Neutrophil (primary cell): Measurements from ENCODE around the gene MCL1.
A peak's percentile ranks its signal among the peaks of the same experiment; 100 is the strongest.
"Not testable (repeated sequence)": the region's sequence is repeated elsewhere in the genome, so short reads cannot be mapped to it uniquely, and the experiment has no call there.

Source experiments
- H3K27ac ChIP-seq: fragments of 200-600 bp; sonication (generic); 2 replicates; pipeline ENCODE4 v1.5.1; 2016; ENCODE audit warnings: mild to moderate bottlenecking, moderate library complexity
- H3K27me3 ChIP-seq: fragments of 200-600 bp; sonication (generic); 2 replicates; pipeline ENCODE4 v1.6.0; 2016; ENCODE audit warnings: mild to moderate bottlenecking
- H3K36me3 ChIP-seq: fragments of 200-600 bp; sonication (generic); 2 replicates; pipeline ENCODE4 v1.5.1; 2017
- H3K4me1 ChIP-seq, 2 experiments: fragments of 200-600 bp in 1 of 2; sonication (generic) in 1 of 2; 1 replicate in 1 of 2; 2 replicates in 1 of 2; pipeline versions ENCODE4 v1.5.1 to v1.6.1; 2013 to 2016; ENCODE audit warnings: low read depth in 1 of 2, low read length in 1 of 2, mild to moderate bottlenecking in 1 of 2, moderate library complexity in 1 of 2; ENCODE audit not compliant: control insufficient read depth in 1 of 2, insufficient read depth in 1 of 2
- H3K4me3 ChIP-seq, 2 experiments: fragments of 200-600 bp in 1 of 2; sonication (generic) in 1 of 2; 1 replicate in 1 of 2; 2 replicates in 1 of 2; pipeline ENCODE4 v1.5.1; 2013 to 2016; ENCODE audit warnings: low read depth in 1 of 2, low read length in 1 of 2, mild to moderate bottlenecking in 1 of 2, moderate library complexity in 1 of 2
- H3K9me3 ChIP-seq: fragments of 200-600 bp; sonication (generic); 2 replicates; pipeline ENCODE4 v1.5.1; 2016
- CTCF ChIP-seq: fragments of 200-600 bp; sonication (generic); IDR thresholded peaks from 2 replicates; pipeline ENCODE4 v1.5.1; 2016; ENCODE audit warnings: antibody characterized with exemption

MCL1 gene

GRCh38 chr1:150596976-150597375, 17.6 kb upstream of the MCL1 start:
- H3K4me3 ChIP-seq, result no peak overlapping the region
- H3K36me3 ChIP-seq, result peaks cover 11% of the 10 kb centered on the region
- peak overlapping the region; percentile 69 for H3K27ac ChIP-seq
- H3K27me3 ChIP-seq, result no peaks in the 10 kb centered on the region
- TF ChIP-seq CTCF, result no peak
- no peaks in the 10 kb centered on the region for H3K9me3 ChIP-seq
- H3K4me1 ChIP-seq, result peaks cover 39 to 40% of the 10 kb centered on the region in 2 experiments

GRCh38 chr1:150596095-150596892, 16.9 kb upstream of the MCL1 start:
- Histone ChIP-seq H3K36me3 (peaks cover 11% of the 10 kb centered on the region), H3K4me1 (peaks cover 35 to 44% of the 10 kb centered on the region in 2 experiments), H3K27ac (peak overlapping the region; percentile 69), H3K4me3 (no peak overlapping the region), H3K27me3 (no peaks in the 10 kb centered on the region), H3K9me3 (no peaks in the 10 kb centered on the region)
- TF ChIP-seq CTCF, result no peak

GRCh38 chr1:150582371-150582770, 3.0 kb upstream of the MCL1 start:
- peaks cover 18% of the 10 kb centered on the region for H3K36me3 ChIP-seq
- peak overlapping the region; percentile 36 for H3K27ac ChIP-seq
- H3K9me3 ChIP-seq, result no peaks in the 10 kb centered on the region
- no peak for TF ChIP-seq CTCF
- H3K4me1 ChIP-seq, result peaks cover 17 to 22% of the 10 kb centered on the region in 2 experiments
- H3K4me3 ChIP-seq, result no peak overlapping the region
- no peaks in the 10 kb centered on the region for H3K27me3 ChIP-seq

GRCh38 chr1:150581962-150582361, 2.6 kb upstream of the MCL1 start:
- H3K27ac ChIP-seq, result peak overlapping the region; percentile 36
- H3K9me3 ChIP-seq, H3K4me3 ChIP-seq, H3K27me3 ChIP-seq: not testable (repeated sequence)
- peaks cover 23% of the 10 kb centered on the region for H3K36me3 ChIP-seq
- peaks cover 17 to 22% of the 10 kb centered on the region in 2 experiments for H3K4me1 ChIP-seq

DNA sequence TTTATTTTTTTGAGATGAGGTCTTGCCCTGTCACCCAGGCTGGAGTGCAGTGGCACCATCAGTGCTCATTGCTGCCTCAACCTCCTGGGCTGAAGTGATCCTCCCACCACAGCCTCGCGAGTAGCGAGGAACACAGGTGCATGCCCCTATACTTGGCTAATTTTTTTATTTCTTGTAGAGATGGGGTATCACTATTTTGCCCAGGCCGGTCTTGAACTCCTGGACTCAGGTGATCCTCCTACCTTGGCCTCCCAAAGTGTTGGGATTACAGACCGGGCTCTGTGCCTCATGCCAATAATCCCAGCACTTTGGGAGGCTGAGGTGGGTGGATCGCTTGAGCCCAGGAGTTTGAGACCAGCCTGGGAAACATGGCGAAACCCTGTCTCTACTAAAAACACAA, 2.0 kb upstream of the MCL1 start:
- peaks cover 17 to 22% of the 10 kb centered on the region in 2 experiments for H3K4me1 ChIP-seq
- H3K27ac ChIP-seq, result peak overlapping the region; percentile 100
- not testable (repeated sequence) for H3K27me3 ChIP-seq, H3K4me3 ChIP-seq, H3K9me3 ChIP-seq
- peaks cover 28% of the 10 kb centered on the region for H3K36me3 ChIP-seq

DNA sequence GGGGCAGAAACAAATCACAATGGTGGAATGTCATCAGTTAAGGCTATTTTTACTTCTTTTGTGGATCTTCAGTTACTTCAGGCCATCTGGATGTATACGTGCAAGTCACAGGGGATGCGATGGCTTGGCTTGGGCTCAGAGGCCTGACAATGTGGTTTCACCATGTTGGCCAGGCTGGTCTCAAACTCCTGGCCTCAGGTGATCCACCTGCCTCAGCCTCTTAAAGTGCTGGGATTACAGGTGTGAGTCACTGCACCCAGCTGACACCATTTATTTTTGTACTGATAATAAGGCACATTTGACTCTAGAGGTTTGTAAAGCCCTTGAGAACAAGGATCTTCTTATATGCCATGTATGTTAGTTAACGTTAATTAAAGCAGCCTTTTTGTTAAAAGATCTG, 1.6 kb upstream of the MCL1 start:
- peaks cover 32% of the 10 kb centered on the region for H3K36me3 ChIP-seq
- H3K4me1 ChIP-seq, result peaks cover 17 to 24% of the 10 kb centered on the region in 2 experiments
- not testable (repeated sequence) for H3K27me3 ChIP-seq, H3K4me3 ChIP-seq, H3K9me3 ChIP-seq
- peak overlapping the region; percentile 100 for H3K27ac ChIP-seq

DNA sequence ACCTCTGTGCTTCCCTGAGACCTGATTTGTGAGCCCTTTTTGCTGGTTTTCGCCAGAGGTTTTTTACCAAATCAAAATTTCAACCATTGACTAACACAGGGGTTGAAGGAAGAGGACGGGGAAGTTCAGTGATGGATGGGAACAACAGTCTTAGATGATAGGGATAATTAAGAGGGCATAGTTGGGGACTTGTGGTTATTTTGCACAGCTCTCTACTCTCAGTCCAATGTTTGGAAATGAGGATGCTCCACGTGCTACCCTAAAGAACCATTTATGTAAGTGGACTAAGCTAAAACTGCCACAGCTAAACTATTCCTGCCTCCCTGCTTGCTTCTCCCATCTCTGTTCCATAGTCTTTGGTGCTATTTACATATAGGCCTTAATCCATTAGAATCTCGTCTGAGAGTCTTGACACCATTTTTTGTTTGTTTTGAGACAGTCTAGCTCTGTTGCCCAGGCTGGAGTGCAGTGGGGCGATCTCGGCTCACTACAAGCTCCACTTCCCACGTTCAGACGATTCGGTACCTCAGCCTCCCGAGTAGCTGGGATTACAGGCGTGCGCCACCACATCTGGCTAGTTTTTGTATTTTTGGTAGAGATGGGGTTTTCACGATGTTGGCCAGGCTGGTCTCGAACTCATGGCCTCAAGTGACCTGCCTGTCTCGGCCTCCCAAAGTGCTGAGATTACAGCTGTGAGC, 684 bp upstream of the MCL1 start:
- peaks cover 25 to 33% of the 10 kb centered on the region in 2 experiments for H3K4me1 ChIP-seq
- TF ChIP-seq CTCF, result no peak
- H3K4me3 ChIP-seq, result peak overlapping the region; percentile 80 to 97
- no peaks in the 10 kb centered on the region for H3K9me3 ChIP-seq
- no peaks in the 10 kb centered on the region for H3K27me3 ChIP-seq
- H3K36me3 ChIP-seq, result peaks cover 41% of the 10 kb centered on the region
- peak overlapping the region; percentile 100 for H3K27ac ChIP-seq
